WTC11 (cell line): ENCODE results near the gene FGF12. TPM values are rescaled to one million over a fixed set of nuclear protein-coding genes. Genes with fewer than 3 reads are reported as not detected.

Source experiments
- ATAC-seq: fragments of 200-7000 bp; cut with Tn5 transposase; 2 replicates; pipeline ENCODE4 v1.10.0; 2021; ENCODE audit warnings: mild to moderate bottlenecking, moderate library complexity
- CTCF ChIA-PET: fragments of 300-600 bp; sonication (Branson Sonifier 250); formaldehyde crosslinking; loops from one replicate; lab custom pipeline; 2021; ENCODE audit warnings: antibody characterized with exemption; lab: Charles Lee
- POLR2A ChIA-PET: fragments of 350-600 bp; sonication (Branson Sonifier 250); formaldehyde crosslinking; loops from one replicate; lab custom pipeline; 2021; ENCODE audit warnings: antibody characterized with exemption; lab: Charles Lee
- DNase-seq: peaks from one replicate; pipeline ENCODE4 v3.0.0; 2021; ENCODE audit warnings: low spot score
- H3K27ac Mint-ChIP-seq: 2 replicates; pipeline ENCODE4 v1.8.0; 2021; ENCODE audit warnings: mixed read lengths
- H3K27me3 Mint-ChIP-seq: 2 replicates; pipeline ENCODE4 v1.8.0; 2021; ENCODE audit warnings: low read depth, mild to moderate bottlenecking, moderate library complexity, mixed read lengths
- H3K36me3 Mint-ChIP-seq: 2 replicates; pipeline ENCODE4 v1.8.0; 2021; ENCODE audit warnings: mixed read lengths
- H3K4me1 Mint-ChIP-seq: 2 replicates; pipeline ENCODE4 v1.8.0; 2022; ENCODE audit warnings: mixed read lengths
- H3K4me3 Mint-ChIP-seq: 2 replicates; pipeline ENCODE4 v1.8.0; 2021; ENCODE audit warnings: mild to moderate bottlenecking, moderate library complexity, mixed read lengths
- H3K9me3 Mint-ChIP-seq: 2 replicates; pipeline ENCODE4 v1.8.0; 2021; ENCODE audit warnings: mixed read lengths
- ATF1 ChIP-seq: sonication (generic); formaldehyde crosslinking; IDR thresholded peaks from 2 replicates; pipeline ENCODE4 v1.8.1; 2023; ENCODE audit warnings: mild to moderate bottlenecking, moderate library complexity, missing genetic modification reagents
- ATF6 ChIP-seq: sonication (generic); formaldehyde crosslinking; IDR thresholded peaks from 2 replicates; pipeline ENCODE4 v1.8.1; 2023; ENCODE audit warnings: mild to moderate bottlenecking, missing genetic modification reagents
- E2F4 ChIP-seq: sonication (generic); formaldehyde crosslinking; IDR thresholded peaks from 2 replicates; pipeline ENCODE4 v1.8.1; 2022; ENCODE audit warnings: low read depth, mild to moderate bottlenecking, moderate library complexity, missing genetic modification reagents, borderline replicate concordance
- EMX1 ChIP-seq: fragments of 250-450 bp; sonication (Bioruptor Pico); IDR thresholded peaks from 2 replicates; pipeline ENCODE4 v1.8.0; 2021; ENCODE audit warnings: mild to moderate bottlenecking
- JAZF1 ChIP-seq: fragments of 250-450 bp; sonication (Bioruptor Pico); IDR thresholded peaks from 2 replicates; pipeline ENCODE4 v1.9.0; 2021; ENCODE audit warnings: moderate library complexity, mild to moderate bottlenecking, inconsistent platforms
- MYBL2 ChIP-seq: sonication (generic); formaldehyde crosslinking; IDR thresholded peaks from 2 replicates; pipeline ENCODE4 v1.8.1; 2023; ENCODE audit warnings: mild to moderate bottlenecking, moderate library complexity, missing genetic modification reagents
- NFATC4 ChIP-seq: fragments of 250-450 bp; sonication (Bioruptor Pico); IDR thresholded peaks from 2 replicates; pipeline ENCODE4 v1.9.0; 2021; ENCODE audit warnings: mild to moderate bottlenecking
- PREB ChIP-seq: sonication (generic); formaldehyde crosslinking; IDR thresholded peaks from 2 replicates; pipeline ENCODE4 v1.8.1; 2022; ENCODE audit warnings: mild to moderate bottlenecking, missing genetic modification reagents, moderate library complexity, borderline replicate concordance
- SMAD3 ChIP-seq: sonication (generic); formaldehyde crosslinking; IDR thresholded peaks from 2 replicates; pipeline ENCODE4 v1.8.0; 2022; ENCODE audit warnings: missing genetic modification reagents, mild to moderate bottlenecking, borderline replicate concordance
- SMAD4 ChIP-seq: sonication (generic); formaldehyde crosslinking; IDR thresholded peaks from 2 replicates; pipeline ENCODE4 v1.8.0; 2022; ENCODE audit warnings: mild to moderate bottlenecking, missing genetic modification reagents
- SP1 ChIP-seq: sonication (generic); formaldehyde crosslinking; conservative IDR thresholded peaks from 2 replicates; pipeline ENCODE4 v1.8.1; 2022; ENCODE audit warnings: missing genetic modification reagents
- USF1 ChIP-seq: sonication (generic); formaldehyde crosslinking; IDR thresholded peaks from 2 replicates; pipeline ENCODE4 v1.8.0; 2022; ENCODE audit warnings: mild to moderate bottlenecking, missing genetic modification reagents
- USF2 ChIP-seq: sonication (generic); formaldehyde crosslinking; IDR thresholded peaks from 2 replicates; pipeline ENCODE4 v1.8.1; 2023; ENCODE audit warnings: mild to moderate bottlenecking, missing genetic modification reagents, moderate library complexity
- ZBTB21 ChIP-seq: sonication (generic); formaldehyde crosslinking; IDR thresholded peaks from 2 replicates; pipeline ENCODE4 v1.8.1; 2023; ENCODE audit warnings: mild to moderate bottlenecking, missing genetic modification reagents, borderline replicate concordance
- ZMAT4 ChIP-seq: fragments of 250-450 bp; sonication (Bioruptor Pico); IDR thresholded peaks from 2 replicates; pipeline ENCODE4 v1.9.0; 2021; ENCODE audit warnings: mild to moderate bottlenecking
- ZNF263 ChIP-seq: sonication (generic); formaldehyde crosslinking; IDR thresholded peaks from 2 replicates; pipeline ENCODE4 v1.8.1; 2022; ENCODE audit warnings: low read depth, mild to moderate bottlenecking, moderate library complexity, missing genetic modification reagents
- ZNF317 ChIP-seq: sonication (generic); formaldehyde crosslinking; IDR thresholded peaks from 2 replicates; pipeline ENCODE4 v1.8.1; 2023; ENCODE audit warnings: low read depth, mild to moderate bottlenecking, moderate library complexity, missing genetic modification reagents, borderline replicate concordance
- ZNF396 ChIP-seq: fragments of 250-450 bp; sonication (Bioruptor Pico); IDR thresholded peaks from 2 replicates; pipeline ENCODE4 v1.8.0; 2021; ENCODE audit warnings: mild to moderate bottlenecking, moderate library complexity, borderline replicate concordance
- ZNF423 ChIP-seq: fragments of 250-450 bp; sonication (Bioruptor Pico); IDR thresholded peaks from 2 replicates; pipeline ENCODE4 v2.1.2; 2022; ENCODE audit warnings: mild to moderate bottlenecking, moderate library complexity
- ZNF671 ChIP-seq: fragments of 250-450 bp; sonication (Bioruptor Pico); IDR thresholded peaks from 2 replicates; pipeline ENCODE4 v1.8.0; 2021; ENCODE audit warnings: mild to moderate bottlenecking
- total RNA-seq: library from RNA; stranded (reverse); gene quantifications from 3 replicates; pipeline ENCODE4 v1.2.3, GENCODE V29; 2021
- TF ChIP-seq, protein P1 (sequence below): fragments of 250-450 bp; sonication (Bioruptor Pico); IDR thresholded peaks from 2 replicates; pipeline ENCODE4 v1.8.0; 2021; ENCODE audit warnings: mild to moderate bottlenecking
- TF ChIP-seq, protein P2 (sequence below): sonication (generic); formaldehyde crosslinking; IDR thresholded peaks from 2 replicates; pipeline ENCODE4 v1.8.0; 2023; ENCODE audit warnings: missing genetic modification reagents, mild to moderate bottlenecking, borderline replicate concordance

Gene FGF12
- total RNA-seq, 1 experiment from 2014 or later, result 13.5 TPM

DNA sequence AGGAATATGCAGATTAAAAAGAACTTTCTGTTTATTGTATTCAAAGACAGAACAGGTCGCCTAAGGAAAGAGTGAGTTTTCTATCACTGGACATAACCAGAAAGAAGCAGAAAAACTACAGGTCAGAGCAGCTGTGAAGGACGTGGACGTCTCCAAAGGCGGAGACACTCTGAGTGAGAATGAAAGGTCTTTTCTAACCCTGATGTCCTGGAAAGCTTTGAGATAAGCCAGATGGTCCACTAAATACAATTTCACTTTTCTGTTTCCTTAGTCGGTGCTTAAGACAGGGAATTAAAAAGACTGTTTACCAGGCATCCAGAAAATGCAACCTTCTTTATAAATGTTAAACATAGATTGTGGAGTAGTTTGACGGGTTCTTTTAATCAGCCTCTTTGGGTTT lies 360.4 kb downstream of the FGF12 start:
- H3K9me3 Mint-ChIP-seq, result no peaks in the 10 kb centered on the region
- H3K36me3 Mint-ChIP-seq, result no peaks in the 10 kb centered on the region
- H3K4me3 Mint-ChIP-seq, result no peak overlapping the region
- DNase-seq (no peak), ATAC-seq (no peak)
- no peak for TF ChIP-seq ZNF396 (CRISPR knock-in tag)
- no peak for TF ChIP-seq ZBTB21 (CRISPR knock-in tag)
- no peak for TF ChIP-seq SP1 (CRISPR knock-in tag)
- TF ChIP-seq USF1 (CRISPR knock-in tag), result no peak
- TF ChIP-seq ZNF423 (CRISPR knock-in tag), result no peak
- no peak for TF ChIP-seq JAZF1 (CRISPR knock-in tag)
- no peak for TF ChIP-seq ATF6
- TF ChIP-seq, protein P1, sequence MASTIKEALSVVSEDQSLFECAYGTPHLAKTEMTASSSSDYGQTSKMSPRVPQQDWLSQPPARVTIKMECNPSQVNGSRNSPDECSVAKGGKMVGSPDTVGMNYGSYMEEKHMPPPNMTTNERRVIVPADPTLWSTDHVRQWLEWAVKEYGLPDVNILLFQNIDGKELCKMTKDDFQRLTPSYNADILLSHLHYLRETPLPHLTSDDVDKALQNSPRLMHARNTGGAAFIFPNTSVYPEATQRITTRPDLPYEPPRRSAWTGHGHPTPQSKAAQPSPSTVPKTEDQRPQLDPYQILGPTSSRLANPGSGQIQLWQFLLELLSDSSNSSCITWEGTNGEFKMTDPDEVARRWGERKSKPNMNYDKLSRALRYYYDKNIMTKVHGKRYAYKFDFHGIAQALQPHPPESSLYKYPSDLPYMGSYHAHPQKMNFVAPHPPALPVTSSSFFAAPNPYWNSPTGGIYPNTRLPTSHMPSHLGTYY, result no peak
- TF ChIP-seq PREB (CRISPR knock-in tag), result no peak
- no peak for TF ChIP-seq SMAD3 (CRISPR knock-in tag)
- no peak for TF ChIP-seq ZMAT4 (CRISPR knock-in tag)
- no peak for TF ChIP-seq EMX1 (CRISPR knock-in tag)
- no peak for TF ChIP-seq MYBL2
- no peak for TF ChIP-seq ZNF317 (CRISPR knock-in tag)
- TF ChIP-seq E2F4 (CRISPR knock-in tag), result no peak
- no peak for TF ChIP-seq NFATC4 (CRISPR knock-in tag)
- TF ChIP-seq ZNF671 (CRISPR knock-in tag), result no peak
- TF ChIP-seq USF2 (CRISPR knock-in tag), result no peak
- H3K27ac Mint-ChIP-seq, result no peak overlapping the region
- POLR2A ChIA-PET, result no interaction called here
- peaks cover 41% of the 10 kb centered on the region for H3K4me1 Mint-ChIP-seq
- CTCF ChIA-PET, result no interaction called here
- no peaks in the 10 kb centered on the region for H3K27me3 Mint-ChIP-seq

- no peak overlapping the region for H3K27ac Mint-ChIP-seq
- TF ChIP-seq, protein P2, sequence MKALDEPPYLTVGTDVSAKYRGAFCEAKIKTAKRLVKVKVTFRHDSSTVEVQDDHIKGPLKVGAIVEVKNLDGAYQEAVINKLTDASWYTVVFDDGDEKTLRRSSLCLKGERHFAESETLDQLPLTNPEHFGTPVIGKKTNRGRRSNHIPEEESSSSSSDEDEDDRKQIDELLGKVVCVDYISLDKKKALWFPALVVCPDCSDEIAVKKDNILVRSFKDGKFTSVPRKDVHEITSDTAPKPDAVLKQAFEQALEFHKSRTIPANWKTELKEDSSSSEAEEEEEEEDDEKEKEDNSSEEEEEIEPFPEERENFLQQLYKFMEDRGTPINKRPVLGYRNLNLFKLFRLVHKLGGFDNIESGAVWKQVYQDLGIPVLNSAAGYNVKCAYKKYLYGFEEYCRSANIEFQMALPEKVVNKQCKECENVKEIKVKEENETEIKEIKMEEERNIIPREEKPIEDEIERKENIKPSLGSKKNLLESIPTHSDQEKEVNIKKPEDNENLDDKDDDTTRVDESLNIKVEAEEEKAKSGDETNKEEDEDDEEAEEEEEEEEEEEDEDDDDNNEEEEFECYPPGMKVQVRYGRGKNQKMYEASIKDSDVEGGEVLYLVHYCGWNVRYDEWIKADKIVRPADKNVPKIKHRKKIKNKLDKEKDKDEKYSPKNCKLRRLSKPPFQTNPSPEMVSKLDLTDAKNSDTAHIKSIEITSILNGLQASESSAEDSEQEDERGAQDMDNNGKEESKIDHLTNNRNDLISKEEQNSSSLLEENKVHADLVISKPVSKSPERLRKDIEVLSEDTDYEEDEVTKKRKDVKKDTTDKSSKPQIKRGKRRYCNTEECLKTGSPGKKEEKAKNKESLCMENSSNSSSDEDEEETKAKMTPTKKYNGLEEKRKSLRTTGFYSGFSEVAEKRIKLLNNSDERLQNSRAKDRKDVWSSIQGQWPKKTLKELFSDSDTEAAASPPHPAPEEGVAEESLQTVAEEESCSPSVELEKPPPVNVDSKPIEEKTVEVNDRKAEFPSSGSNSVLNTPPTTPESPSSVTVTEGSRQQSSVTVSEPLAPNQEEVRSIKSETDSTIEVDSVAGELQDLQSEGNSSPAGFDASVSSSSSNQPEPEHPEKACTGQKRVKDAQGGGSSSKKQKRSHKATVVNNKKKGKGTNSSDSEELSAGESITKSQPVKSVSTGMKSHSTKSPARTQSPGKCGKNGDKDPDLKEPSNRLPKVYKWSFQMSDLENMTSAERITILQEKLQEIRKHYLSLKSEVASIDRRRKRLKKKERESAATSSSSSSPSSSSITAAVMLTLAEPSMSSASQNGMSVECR (CRISPR knock-in tag), result no peak
- TF ChIP-seq JAZF1 (CRISPR knock-in tag) (no peak), ZNF263 (CRISPR knock-in tag) (no peak), ATF1 (CRISPR knock-in tag) (no peak), MYBL2 (no peak), SMAD4 (CRISPR knock-in tag) (no peak)
Observed at GRCh38 chr3:192365571-192365970, 361.8 kb downstream of the FGF12 start.

More at GRCh38 chr3:192365571-192365970, 361.8 kb downstream of the FGF12 start:
- Mint-ChIP-seq H3K4me3 (no peak overlapping the region), H3K9me3 (no peaks in the 10 kb centered on the region), H3K4me1 (peaks cover 34% of the 10 kb centered on the region), H3K27me3 (no peaks in the 10 kb centered on the region), H3K36me3 (no peaks in the 10 kb centered on the region)
- ATAC-seq (no peak), DNase-seq (no peak)
- CTCF ChIA-PET, result interaction anchor here (0.6 to 1.2 kb wide), 3 partner anchors 57 to 644 kb away, joined by 3 to 6 read pairs (median 6); no protein-coding TSS in a partner anchor
- POLR2A ChIA-PET, result no interaction called here
